ENCODE measurements around the gene PKD1L1.
"Not testable (repeated sequence)": the region's sequence is repeated elsewhere in the genome, so short reads cannot be mapped to it uniquely, and the experiment has no call there.

- TF ChIP-seq CTCF (IDR thresholded peaks at IDR 0.05); AFF4 (CRISPR knock-in tag; IDR thresholded peaks at IDR 0.05; ENCODE audit: borderline replicate concordance); CDX4 (CRISPR knock-in tag; IDR thresholded peaks at IDR 0.05; ENCODE audit: borderline replicate concordance); USF2 (CRISPR knock-in tag; IDR thresholded peaks at IDR 0.05); CREM (CRISPR knock-in tag; IDR thresholded peaks at IDR 0.05); E2F5 (CRISPR knock-in tag; IDR thresholded peaks at IDR 0.05); FOXP1 (CRISPR knock-in tag; IDR thresholded peaks at IDR 0.05; ENCODE audit: borderline replicate concordance); NFYB (CRISPR knock-in tag; conservative IDR thresholded peaks at IDR 0.05; ENCODE audit: low read depth): not testable (repeated sequence)
These were observed 41.5 kb upstream of the PKD1L1 start for GRCh38 chr7:47989607-47990400.
